NCI-H2196 (cell line): ENCODE measurements around the gene SERPINE3.

ENCODE experiments used
- DNase-seq: peaks from one replicate; lab custom pipeline; 2025; ENCODE audit not compliant: unreplicated experiment; lab: John Stamatoyannopoulos, UW

SERPINE3 gene

DNA sequence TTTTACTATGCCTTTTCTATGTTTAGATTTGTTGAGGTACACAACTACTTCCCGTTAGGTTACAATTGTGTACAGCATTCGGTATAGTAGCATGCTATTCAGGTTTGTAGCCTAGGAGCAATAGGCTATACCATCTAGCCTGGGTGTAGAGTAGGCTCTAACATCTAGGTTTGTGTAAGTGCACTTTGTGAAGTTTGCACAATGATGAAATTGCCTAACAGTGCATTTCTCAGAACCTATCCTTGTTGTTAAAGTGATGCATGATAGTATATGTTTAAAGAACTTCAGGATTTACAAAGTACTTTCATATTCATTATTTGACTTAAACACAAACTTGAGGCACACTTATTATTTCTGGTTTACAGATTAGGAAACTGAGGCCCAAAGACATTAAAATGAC, 11.5 kb upstream of the SERPINE3 start:
- no peak for DNase-seq

DNA sequence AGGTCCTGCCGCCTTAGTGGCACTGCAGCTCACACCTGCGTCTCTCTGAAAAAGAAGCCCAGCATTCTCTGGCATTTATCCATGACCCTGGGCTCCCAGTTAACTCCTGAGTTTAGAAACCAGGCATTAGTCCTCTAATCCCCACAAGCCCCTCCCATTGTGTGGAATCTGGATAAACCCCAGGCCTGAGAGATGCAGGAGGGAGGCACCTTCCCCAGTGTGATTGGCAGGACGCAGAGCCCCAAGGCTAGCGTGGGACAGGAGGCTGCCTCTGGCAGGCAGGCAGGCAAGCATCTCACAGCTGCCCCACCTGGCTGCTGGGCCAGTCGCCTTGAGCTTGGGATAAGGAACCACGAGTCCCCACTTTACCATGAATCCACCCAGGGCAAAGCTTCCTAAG, 11.0 kb upstream of the SERPINE3 start:
- DNase-seq, result no peak

DNA sequence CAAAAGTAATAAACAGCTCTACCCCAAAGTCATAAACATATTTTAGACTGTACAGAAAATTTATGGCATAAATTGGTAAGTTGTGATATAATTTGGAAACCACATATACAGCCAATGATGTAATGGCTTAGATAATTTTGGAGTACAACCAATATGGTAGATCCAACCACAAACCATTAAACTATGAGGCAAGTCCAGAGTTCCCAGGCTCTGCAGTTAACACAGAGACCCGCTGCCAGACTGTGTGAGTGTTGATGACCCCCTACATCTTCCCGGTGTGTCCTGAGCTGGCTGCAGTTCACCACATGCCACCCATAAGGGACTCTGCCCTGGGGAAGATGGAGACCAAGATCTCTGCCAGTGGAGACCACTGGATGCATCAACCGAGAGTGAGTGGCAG, 9.9 kb upstream of the SERPINE3 start:
- no peak for DNase-seq

DNA sequence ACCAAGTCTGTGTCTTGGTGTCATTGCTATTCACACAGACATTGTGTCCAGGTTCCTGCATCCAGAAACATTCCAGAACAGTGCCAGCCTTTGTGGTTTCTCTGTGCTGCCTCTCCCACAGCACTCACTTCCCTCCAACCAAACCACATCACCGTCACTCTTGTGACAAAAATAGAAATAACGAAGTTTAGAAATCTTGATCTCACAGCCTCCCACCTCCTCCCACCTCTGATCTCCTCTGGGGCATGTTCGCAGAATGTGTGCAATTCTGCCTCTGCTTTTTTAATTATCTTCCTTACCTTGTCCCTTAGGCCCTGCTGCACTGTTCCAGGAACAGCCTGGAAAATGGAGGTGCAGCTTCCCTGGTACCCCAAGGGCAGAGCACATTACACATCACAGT, 8.7 kb upstream of the SERPINE3 start:
- no peak for DNase-seq

DNA sequence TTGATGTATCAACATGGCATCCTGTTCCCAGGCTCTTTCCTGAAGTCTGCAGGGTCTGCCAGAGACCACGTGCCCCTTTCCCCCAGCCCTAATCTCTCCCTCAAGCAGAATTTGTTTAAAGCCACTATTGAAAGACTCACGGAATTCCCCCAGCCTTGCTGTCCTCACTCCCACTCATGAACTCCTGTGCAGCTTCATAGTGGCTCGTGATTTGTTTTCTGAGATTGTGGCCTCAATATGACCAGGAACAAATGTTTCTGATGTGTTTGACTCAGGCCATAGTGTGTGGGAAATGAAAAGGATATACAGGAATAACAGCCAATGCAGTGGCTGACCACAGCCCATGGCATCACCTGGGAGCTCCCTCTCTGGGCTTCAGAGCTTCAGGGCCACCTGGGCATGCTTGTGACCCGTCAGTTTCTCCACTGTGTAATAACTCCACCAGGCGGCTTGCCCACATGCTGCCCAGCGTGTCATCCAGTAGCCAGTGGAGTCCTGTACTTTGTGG, 8.1 kb upstream of the SERPINE3 start:
- DNase-seq, result no peak

DNA sequence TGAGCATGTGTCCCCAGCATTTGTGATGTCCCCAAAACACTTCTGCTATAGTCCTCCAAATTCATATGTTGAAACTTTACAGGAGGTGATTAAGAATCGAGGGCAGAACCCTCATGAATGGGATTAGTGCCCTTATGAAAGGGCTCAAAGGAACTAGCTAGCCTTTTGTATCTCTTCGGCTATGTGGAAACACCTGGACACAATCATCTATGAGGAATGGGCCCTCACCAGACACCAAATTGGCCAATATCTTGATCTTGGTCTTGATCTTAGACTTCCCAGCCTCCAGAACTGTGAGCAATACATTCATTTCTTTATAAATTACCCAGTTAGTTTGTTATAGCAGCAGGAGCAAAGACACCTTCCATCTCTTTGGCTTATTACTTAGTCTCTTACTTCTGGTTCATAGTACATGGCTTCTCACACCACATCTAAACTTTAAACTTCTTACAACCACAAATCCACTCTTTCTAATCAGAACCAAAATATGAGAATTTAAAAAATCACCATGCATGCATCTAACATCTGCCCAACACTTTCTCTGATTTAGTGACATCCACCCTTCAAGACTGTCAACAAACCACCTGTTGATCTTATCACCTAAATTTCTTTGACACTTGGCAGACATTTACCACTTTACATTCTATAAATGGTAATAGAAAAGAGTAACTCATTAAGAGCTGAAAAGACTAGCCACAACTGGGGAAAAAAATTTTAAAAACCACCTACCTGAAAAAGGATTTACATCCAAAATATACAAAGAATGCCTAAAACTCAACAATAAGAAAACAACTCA, 6.7 kb upstream of the SERPINE3 start:
- no peak for DNase-seq

DNA sequence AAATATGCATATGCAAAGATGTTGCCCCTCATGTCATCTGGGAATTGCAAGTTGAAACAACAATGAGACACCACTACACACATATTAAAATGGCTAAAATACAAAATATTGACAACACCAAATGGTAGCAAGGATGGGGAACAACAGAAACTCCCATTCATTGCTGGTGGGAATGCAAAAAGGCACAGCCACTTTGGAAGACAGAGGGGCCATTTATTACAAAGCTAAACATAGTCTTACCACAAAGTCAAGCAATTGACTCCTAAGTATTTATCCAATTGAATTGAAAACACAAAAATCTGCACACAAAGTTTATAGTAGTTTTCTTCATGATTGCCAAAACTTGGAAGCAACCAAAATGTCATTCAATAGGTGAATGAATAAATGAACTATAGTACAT, 6.1 kb upstream of the SERPINE3 start:
- no peak for DNase-seq

DNA sequence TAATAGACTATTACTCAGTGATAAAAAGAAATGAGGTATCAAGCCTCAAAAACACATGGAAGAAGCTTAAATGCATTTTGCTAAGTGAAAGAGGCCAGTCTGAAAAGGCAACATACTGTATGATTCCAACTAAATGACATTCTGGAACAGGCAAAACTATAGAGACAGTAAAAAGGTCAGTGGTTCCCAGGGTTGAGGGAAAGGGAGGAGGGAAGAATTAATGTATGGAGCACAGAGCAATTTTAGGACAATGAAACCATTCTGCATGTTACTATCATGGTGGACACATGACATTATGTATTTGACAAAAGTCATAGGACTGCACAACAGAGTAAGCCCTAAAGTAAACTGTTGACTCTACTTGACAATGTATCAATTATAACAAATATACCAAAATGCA, 5.7 kb upstream of the SERPINE3 start:
- DNase-seq, result no peak

DNA sequence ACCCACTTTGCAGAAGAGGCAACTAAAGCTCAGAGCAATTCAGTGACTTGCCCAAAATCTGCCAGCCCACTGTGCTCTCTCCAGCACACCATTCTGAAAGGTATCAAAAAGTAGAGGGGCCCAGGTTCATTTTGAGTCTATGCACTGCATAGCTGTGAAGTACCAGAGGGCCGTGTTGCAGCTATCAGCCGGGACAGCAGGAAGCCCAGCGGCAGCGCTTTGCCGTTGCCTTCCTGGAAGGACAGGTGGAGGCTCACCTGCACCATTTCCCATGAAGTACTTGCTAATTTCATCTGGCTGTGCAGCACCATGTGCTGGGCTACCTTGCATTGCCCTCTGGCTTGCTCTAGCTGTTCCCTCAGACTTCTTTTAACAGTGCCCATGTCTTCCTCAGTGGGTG, 2.7 kb upstream of the SERPINE3 start:
- DNase-seq, result no peak

DNA sequence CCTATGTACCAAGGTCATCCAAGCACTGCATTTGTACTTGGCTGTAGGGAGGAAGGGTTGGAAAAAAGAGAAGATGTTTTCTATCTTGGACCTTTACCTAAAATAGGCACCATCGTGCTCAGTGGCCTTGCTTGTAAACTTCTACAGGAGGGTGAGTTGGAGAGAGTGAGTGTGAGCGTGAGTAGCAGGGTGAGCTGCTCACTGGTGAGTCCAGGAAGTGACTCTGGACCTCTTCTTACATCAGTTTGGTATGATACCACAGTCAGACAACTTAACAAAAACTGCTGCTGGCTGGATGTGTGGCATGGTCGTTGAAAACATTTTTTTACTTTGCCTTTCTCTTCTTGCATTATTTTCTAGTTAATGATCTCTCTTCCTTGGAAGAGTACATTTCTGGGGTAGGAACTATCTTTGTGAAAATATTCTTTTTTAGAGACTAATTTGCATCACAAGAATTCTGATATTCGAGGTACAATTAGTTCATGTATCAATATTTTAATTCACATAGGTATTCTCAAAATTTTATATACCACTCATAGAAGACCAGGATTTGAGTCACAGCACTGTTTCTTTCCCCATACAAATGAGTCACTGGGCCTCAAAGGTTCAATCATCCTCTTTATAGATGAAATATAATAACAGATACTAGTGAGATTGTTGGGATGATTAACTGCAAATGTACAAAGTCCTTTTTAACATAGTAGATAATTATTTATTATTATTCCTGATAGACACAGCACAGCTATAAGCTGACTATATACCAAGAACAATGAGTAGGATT, 651 bp downstream of the SERPINE3 start:
- no peak for DNase-seq

DNA sequence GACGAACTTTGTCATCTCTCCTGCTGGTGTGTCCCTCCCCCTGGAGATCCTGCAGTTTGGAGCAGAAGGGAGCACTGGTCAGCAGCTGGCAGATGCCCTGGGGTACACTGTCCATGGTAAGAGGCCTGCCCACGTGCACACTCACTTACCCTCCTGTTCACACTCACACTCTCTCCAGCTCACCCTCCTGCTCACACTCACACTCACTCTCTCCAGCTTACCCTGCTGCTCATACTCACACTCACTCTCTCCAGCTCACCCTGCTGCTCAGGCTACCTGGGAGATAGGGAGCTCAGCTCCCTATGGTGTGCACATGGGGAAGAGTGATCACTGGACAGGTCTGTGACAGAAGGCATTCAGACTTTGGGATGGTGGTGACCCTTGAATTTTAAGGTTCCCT, 1.7 kb downstream of the SERPINE3 start:
- no peak for DNase-seq

DNA sequence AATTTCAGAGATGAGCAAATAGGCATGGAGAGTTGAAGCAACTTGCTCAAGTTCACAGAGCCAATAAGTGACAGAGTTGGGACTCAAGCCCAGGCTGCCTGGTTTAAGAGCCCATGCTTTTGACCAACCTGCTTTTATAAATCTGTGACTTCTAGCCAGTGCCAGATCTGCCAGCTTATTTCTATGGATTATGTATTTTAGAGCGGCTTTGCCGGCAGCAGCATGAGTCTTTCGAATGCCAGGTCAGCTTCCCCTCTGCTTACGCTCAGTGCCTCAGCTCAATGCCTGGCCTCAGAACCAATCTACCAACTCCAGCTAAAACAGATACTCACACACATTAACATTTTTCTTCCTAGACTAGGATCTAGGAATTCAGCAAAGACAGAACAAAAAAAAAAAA, 2.3 kb downstream of the SERPINE3 start:
- DNase-seq, result no peak

DNA sequence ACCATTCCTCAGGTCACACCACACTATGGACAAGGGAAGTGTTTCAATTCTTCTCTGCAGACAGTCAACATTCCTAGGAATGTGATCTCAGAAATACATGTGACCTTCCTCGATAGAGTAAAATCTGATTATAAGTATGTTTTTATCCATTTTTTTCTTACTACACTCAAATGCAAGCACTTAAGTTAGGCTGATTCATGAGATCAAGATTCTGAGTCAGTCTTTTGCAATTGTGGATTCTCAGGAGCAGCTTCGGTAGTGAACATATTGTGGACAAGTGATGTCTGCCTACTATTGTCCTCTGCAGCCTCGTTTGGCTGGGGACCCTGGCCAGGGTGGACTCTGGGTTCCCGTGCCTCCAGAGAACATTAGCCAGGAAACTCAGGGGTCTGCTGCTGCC, 3.2 kb downstream of the SERPINE3 start:
- no peak for DNase-seq

DNA sequence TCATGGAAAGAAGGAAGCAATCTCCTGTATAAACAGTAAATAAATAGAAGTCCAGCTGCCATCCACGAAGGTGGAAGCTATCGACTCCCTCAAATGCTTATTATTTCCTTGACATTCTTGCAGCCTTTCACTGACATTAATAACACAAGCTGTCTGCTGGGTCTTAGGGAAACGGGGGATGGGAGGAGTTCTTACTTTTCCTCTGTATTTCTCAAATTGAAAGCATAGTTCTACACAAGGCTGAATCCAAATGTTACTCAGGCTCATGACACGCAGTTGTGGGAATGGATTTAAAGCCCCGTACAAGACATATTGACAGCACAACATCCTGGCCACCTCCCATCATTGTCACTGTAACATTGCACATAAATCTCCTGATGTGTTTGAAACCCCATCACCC, 4.0 kb downstream of the SERPINE3 start:
- DNase-seq, result no peak

DNA sequence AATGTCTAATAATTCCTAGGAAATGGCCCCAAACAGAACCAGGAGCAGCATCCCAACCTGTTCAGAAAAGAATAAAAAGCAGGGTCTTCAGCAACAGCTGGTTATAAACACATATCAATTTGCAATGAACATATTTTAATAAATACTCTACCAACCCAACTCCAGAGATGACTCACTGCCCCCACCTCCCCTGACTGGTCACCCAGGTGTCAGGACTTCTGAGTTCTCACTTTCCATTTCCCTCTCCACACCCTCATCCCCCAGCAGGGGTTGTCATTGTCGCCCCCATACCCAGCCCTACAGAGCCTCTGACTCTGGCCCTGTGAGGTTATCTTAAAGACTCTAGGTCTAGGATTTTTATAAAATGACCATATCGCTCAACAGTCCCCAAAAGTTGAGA, 6.9 kb downstream of the SERPINE3 start:
- no peak for DNase-seq

DNA sequence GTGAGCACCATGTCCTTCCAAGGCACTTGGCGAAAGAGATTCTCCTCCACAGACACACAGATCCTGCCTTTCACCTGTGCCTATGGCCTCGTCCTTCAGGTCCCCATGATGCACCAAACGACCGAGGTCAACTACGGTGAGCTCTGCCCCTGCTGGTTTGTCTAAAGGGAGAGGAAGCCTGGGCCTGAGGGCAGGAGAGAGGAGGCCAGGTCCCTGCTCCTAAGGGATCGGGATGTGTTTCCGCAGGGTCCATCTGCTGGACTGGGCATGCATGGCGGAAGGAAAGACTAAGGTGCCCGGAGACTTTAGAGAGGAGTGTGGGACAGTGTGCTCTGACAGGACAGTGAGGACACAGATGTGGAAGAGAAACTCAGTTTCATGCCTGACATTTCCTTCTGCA, 7.6 kb downstream of the SERPINE3 start:
- DNase-seq, result no peak

DNA sequence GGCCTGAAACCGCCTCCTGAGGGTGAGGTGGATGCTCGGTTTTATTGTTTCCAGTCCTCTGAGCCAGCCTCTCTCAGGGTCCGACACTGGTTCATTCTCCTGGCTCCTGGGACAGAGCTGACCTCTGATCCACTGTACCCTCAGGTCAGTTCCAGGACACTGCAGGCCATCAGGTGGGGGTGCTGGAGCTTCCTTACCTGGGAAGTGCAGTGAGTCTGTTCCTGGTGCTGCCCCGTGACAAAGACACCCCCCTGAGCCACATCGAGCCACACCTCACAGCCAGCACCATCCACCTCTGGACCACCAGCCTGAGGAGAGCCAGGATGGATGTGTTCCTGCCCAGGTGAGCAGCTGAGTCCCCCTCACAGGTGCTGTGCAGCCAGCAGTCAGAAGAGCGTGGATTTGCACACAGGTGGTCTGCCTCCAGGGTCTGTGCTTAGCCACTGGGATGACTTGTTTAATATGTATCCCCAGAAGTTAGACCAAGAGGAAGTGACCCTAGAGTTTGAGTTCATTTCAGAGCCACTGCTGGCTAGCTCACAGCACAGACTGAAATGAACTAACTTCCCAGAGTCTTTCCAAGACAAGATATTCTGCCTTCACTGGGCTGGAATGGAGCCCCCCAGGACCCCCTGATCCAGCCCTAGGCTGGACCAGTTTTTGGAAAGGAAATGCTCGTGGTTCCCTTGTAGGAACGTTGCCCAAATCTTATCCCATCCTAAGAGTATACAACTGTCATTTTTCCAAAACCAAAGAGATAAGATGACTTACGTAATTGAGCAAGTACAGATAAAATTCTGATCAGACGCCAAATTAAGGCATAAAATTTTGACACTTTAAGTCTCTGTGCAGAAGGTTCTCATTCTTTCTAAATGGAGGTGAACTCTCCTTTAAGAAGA, 8.8 kb downstream of the SERPINE3 start:
- no peak for DNase-seq

DNA sequence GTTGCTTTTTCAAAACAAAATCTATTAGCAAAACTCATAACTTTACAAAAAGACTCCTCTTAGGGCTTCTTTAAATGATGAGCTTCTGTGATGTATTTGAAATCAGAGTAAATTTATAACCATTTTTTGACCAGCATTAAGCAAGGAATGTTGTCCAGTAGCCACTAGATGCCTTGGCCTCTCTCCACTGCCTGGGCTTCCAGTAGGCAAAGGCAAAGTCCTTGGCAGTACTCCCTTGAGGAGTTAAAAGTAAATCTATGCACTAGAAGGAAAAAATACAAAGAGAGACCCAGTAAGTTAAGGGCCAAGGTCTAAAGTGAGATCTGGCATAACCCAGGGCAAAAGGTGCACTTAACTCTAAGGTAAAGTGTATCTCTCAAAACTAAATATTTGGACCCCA, 9.5 kb downstream of the SERPINE3 start:
- no peak for DNase-seq

DNA sequence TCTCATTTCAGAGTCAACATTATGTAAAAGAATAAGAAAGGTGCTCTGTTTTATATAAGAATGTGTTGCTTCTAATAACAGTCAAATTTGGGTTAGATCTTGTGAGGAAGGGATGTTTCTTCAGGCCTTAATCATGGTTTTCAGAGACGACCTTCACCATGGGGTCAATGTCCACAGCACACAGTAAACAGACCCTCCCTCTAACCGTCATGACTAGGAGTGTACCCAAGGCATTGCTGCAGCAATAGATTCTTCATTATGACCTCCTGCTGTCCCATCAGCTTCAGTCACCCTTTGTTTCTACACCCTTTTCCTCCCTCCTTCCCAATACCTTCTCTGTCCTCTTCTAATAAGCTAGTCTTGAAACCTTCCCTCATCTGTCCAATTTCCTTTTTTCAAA, 15.7 kb downstream of the SERPINE3 start:
- no peak for DNase-seq

DNA sequence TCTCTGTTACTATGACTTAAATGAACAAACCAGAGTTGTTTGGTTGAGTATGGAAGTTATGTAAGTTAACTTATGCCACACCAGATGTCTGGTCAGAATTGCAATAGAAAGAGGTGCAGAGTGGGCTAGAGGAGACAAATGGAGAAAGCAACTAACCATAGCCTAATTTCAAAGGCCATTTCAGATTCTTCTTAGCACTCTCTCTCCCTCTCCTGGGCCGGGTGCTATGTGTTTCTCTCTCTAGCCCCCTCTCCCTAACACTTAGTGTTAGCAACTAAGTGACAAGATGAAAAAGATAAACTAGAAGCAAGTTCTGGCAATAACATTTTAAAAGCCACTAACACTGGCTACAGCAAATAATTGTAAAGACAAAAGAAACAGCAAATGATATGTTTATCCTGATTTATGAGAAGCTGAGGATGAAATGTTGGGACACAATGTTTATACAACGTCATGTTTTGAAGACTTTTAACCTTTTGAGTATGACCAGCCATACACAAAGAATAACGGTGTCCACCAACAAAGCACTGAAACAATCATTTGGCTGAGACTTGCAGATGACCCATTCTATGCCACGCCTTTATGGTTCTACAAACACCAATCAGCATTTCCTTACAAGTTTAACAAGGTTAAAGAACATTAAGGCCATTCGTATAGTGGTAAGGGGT, 18.6 kb downstream of the SERPINE3 start:
- DNase-seq, result no peak

DNA sequence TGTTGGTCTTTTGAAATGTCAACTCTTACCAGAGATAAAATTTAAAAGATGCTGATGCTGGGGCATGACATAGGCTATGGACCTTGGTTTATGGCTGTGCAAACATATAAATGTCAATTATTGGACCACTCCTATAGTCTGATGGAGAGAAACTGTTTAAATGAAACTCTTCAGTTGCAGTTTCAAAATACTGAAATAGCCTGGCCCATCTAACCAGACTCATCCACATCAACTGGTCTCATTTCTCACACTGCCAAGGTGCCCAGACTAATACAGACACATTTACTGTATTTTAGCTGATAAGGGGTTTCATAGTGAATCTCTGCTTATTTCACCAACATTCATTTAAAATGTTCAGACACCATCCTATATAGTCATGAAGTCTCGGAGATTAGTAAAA, 19.9 kb downstream of the SERPINE3 start:
- DNase-seq, result no peak
